ENCODE results near the gene RPS2. TPM values are rescaled to one million over a fixed set of nuclear protein-coding genes. Genes with fewer than 3 reads are reported as not detected.

RPS2 gene
- total RNA-seq, 1 experiment from 2014 or later = 4,395 TPM

DNA sequence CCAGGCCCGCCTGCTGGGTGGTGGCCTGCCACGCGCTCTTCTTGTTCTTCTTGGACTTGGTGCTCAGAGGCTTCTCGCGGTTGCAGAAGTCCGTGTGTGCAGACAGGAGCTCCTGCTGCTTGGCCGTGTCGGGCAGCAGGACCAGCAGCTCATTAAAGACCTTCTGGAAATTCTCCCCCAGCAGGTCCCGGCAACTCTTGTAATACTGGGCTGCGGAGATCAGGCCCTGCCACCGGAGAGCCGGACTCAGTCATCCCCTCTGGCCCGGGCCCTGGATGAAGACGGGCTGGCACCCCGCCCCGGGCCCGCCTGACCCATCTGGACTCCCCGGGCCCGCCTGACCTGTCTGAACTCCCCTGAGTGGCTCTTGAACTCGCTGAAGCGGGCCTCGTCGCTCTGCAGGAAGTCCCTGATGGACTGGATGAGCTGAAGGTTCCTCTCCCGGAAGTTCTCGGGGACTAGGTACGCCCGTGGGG, 33.8 kb upstream of the RPS2 start:
- Mint-ChIP-seq H3K27me3 (ENCODE audit: low read depth) (no peaks in the 10 kb centered on the region; the same call in 1 of the 2 replicates), H3K36me3 (peaks cover 24% of the 10 kb centered on the region), H3K4me1 (0 out of 2 replicates have a peak, but pooled peaks cover 1% of the 10 kb centered on the region), H3K27ac (no peak overlapping the region; the same call in 1 of the 2 replicates), H3K9me3 (no peaks in the 10 kb centered on the region), H3K4me3 (no peak overlapping the region)
- ChIA-PET CTCF (interaction anchor here (0.5 to 0.7 kb wide), 2 partner anchors 18 to 140 kb away, joined by 3 read pairs; no protein-coding TSS in a partner anchor), POLR2A (no interaction called here)
- TF ChIP-seq SOX15 (CRISPR knock-in tag; IDR thresholded peaks at IDR 0.05) = no peak
- no peak for TF ChIP-seq ZNF396 (CRISPR knock-in tag; IDR thresholded peaks at IDR 0.05; ENCODE audit: borderline replicate concordance)
- no peak for TF ChIP-seq USF2 (CRISPR knock-in tag; IDR thresholded peaks at IDR 0.05)
- TF ChIP-seq NR3C1 (CRISPR knock-in tag; conservative IDR thresholded peaks at IDR 0.05; ENCODE audit: low read depth) = no peak
- TF ChIP-seq NFYB (CRISPR knock-in tag; conservative IDR thresholded peaks at IDR 0.05; ENCODE audit: low read depth) = no peak
- TF ChIP-seq, protein P1, sequence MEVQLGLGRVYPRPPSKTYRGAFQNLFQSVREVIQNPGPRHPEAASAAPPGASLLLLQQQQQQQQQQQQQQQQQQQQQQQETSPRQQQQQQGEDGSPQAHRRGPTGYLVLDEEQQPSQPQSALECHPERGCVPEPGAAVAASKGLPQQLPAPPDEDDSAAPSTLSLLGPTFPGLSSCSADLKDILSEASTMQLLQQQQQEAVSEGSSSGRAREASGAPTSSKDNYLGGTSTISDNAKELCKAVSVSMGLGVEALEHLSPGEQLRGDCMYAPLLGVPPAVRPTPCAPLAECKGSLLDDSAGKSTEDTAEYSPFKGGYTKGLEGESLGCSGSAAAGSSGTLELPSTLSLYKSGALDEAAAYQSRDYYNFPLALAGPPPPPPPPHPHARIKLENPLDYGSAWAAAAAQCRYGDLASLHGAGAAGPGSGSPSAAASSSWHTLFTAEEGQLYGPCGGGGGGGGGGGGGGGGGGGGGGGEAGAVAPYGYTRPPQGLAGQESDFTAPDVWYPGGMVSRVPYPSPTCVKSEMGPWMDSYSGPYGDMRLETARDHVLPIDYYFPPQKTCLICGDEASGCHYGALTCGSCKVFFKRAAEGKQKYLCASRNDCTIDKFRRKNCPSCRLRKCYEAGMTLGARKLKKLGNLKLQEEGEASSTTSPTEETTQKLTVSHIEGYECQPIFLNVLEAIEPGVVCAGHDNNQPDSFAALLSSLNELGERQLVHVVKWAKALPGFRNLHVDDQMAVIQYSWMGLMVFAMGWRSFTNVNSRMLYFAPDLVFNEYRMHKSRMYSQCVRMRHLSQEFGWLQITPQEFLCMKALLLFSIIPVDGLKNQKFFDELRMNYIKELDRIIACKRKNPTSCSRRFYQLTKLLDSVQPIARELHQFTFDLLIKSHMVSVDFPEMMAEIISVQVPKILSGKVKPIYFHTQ (CRISPR knock-in tag; IDR thresholded peaks at IDR 0.05) = no peak
- TF ChIP-seq SMAD4 (CRISPR knock-in tag; IDR thresholded peaks at IDR 0.05) = no peak
- no peak for TF ChIP-seq TEAD4 (CRISPR knock-in tag; IDR thresholded peaks at IDR 0.05)
- no peak for TF ChIP-seq ESRRA (CRISPR knock-in tag; IDR thresholded peaks at IDR 0.05; ENCODE audit: borderline replicate concordance)
- TF ChIP-seq FOXP1 (CRISPR knock-in tag; IDR thresholded peaks at IDR 0.05; ENCODE audit: borderline replicate concordance) = no peak
- no peak for TF ChIP-seq CDX4 (CRISPR knock-in tag; IDR thresholded peaks at IDR 0.05; ENCODE audit: borderline replicate concordance)
- no peak for TF ChIP-seq RELA (CRISPR knock-in tag; IDR thresholded peaks at IDR 0.05; ENCODE audit: borderline replicate concordance)
- TF ChIP-seq, protein P2, sequence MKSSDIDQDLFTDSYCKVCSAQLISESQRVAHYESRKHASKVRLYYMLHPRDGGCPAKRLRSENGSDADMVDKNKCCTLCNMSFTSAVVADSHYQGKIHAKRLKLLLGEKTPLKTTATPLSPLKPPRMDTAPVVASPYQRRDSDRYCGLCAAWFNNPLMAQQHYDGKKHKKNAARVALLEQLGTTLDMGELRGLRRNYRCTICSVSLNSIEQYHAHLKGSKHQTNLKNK (CRISPR knock-in tag; IDR thresholded peaks at IDR 0.05) = no peak
- TF ChIP-seq JUN (CRISPR knock-in tag; IDR thresholded peaks at IDR 0.05) = no peak
- TF ChIP-seq ZNF671 (CRISPR knock-in tag; IDR thresholded peaks at IDR 0.05) = no peak
- TF ChIP-seq NR1H2 (CRISPR knock-in tag; IDR thresholded peaks at IDR 0.05) = no peak
- TF ChIP-seq, protein P3, sequence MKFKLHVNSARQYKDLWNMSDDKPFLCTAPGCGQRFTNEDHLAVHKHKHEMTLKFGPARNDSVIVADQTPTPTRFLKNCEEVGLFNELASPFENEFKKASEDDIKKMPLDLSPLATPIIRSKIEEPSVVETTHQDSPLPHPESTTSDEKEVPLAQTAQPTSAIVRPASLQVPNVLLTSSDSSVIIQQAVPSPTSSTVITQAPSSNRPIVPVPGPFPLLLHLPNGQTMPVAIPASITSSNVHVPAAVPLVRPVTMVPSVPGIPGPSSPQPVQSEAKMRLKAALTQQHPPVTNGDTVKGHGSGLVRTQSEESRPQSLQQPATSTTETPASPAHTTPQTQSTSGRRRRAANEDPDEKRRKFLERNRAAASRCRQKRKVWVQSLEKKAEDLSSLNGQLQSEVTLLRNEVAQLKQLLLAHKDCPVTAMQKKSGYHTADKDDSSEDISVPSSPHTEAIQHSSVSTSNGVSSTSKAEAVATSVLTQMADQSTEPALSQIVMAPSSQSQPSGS (CRISPR knock-in tag; IDR thresholded peaks at IDR 0.05; ENCODE audit: borderline replicate concordance, low read depth) = no peak
- TF ChIP-seq KAT7 (CRISPR knock-in tag; IDR thresholded peaks at IDR 0.05; ENCODE audit: borderline replicate concordance) = no peak
- TF ChIP-seq ZNF138 (CRISPR knock-in tag; conservative IDR thresholded peaks at IDR 0.05) = no peak
- no peak for TF ChIP-seq HMGXB4 (CRISPR knock-in tag; IDR thresholded peaks at IDR 0.05)
- DNase-seq (ENCODE audit: low spot score) = no peak
- no peak for ATAC-seq
